ENCODE data around the gene CAV1. TPM values are rescaled to one million over a fixed set of nuclear protein-coding genes. Genes with fewer than 3 reads are reported as not detected.
A peak's percentile ranks its signal among the peaks of the same experiment; 100 is the strongest.
"Not testable (repeated sequence)": the region's sequence is repeated elsewhere in the genome, so short reads cannot be mapped to it uniquely, and the experiment has no call there.

The CAV1 gene
- total RNA-seq, 1 experiment from 2014 or later: 168 TPM

GRCh38 chr7:116576350-116577319 lies 51.8 kb downstream of the CAV1 start:
- no peak for DNase-seq (ENCODE audit: extremely low read depth, low read depth)

DNA sequence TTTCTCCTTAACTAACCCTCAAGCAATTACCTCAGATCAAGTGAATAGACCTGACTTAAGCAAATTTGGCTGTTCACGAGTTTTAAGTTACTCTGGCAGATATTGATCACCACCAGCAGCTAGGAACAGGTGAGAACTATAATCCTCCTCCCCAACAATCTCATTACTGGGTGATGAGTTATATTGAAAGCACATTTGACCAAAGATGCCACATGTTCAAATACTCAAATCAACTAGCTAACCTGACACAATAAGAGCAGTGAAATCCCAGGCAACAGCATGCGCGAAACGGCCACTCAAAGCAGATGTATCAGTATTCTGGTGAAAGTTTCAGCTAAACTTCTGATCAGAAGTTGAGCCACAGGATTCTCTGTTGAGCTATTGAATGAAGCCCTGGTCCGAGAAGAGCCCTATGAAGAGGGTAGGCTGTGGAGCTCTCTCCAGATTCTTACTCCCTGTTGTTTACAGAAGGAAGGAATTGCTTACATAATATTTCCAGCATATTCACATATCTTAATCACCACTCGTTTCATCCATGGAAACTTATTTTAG lies 52.6 kb downstream of the CAV1 start:
- DNase-seq (ENCODE audit: extremely low read depth, low read depth): no peak

DNA sequence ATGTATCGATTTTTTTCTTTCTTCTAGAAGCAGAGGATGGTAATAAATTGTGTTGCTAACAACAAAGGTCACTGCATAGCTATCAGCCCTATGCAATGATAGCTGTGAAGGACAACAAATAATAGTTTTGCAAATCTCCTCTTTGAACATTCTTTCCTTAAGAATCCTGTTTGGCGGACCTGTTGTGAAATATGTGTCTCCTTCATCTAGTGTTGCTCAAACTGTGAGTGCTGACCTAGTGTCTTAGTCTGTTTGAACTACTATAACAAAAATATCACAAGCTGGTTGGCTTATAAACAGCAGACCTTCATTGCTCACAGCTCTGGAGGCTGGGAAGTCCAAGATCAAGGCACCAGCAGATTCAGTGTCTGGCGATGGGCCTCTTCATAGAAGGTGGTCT lies 53.7 kb downstream of the CAV1 start:
- no peak for DNase-seq (ENCODE audit: extremely low read depth, low read depth)

GRCh38 chr7:116579322-116579721 lies 54.5 kb downstream of the CAV1 start:
- no peak for DNase-seq (ENCODE audit: extremely low read depth, low read depth)

- no peak for DNase-seq (ENCODE audit: extremely low read depth, low read depth)
Measured at GRCh38 chr7:116579835-116580234, 55.0 kb downstream of the CAV1 start.

- peak; percentile 43 for DNase-seq (ENCODE audit: extremely low read depth, low read depth)
Measured at GRCh38 chr7:116582164-116582732, 57.4 kb downstream of the CAV1 start.

- peak; percentile 95 for DNase-seq (ENCODE audit: extremely low read depth, low read depth)
Measured at GRCh38 chr7:116582806-116583444, 58.1 kb downstream of the CAV1 start.

GRCh38 chr7:116583653-116584052 lies 58.8 kb downstream of the CAV1 start:
- no peak for DNase-seq (ENCODE audit: extremely low read depth, low read depth)

DNA sequence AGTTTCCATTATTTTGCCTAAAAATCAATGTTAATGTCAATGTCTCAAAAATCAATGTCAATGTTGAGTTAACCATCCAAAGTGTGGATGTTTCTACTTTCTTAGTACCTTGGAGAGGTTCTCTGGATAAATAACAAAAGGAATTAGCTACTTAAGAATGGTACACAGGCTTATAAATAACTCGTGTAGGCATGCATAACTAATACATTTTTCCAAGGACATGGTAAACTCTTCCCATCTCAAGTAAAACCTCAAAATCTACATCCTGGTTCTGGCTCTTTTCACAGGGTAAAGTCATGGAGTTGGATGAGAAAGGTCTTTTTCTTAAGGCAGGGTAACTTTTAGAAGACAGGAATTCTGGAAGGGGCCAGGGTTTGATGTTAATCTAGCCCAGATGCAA lies 59.9 kb downstream of the CAV1 start:
- DNase-seq (ENCODE audit: extremely low read depth, low read depth): no peak

GRCh38 chr7:116585392-116585791 lies 60.6 kb downstream of the CAV1 start:
- DNase-seq (ENCODE audit: extremely low read depth, low read depth): no peak

DNA sequence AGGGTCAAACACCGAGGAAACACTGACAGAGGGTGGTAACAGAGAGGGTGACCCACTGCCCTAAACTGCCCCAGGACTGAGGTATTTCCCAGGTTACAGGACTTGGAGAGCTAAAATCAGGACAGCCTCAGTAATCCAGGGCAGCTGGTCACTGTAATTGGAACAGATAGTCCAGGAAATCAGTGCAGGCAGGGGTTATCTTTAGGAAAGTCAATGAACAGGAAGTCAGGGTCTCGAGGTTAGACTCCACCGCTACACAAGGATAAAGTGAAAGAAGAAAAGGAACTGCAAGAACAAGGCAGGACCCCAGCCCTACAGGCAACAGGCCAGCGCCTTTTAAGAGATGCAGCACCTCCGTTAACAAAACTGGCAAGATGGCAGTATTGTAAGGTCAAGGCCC lies 61.1 kb downstream of the CAV1 start:
- no peak for DNase-seq (ENCODE audit: extremely low read depth, low read depth)

- DNase-seq (ENCODE audit: extremely low read depth, low read depth): not testable (repeated sequence)
Measured at GRCh38 chr7:116587200-116587599, 62.4 kb downstream of the CAV1 start.

DNA sequence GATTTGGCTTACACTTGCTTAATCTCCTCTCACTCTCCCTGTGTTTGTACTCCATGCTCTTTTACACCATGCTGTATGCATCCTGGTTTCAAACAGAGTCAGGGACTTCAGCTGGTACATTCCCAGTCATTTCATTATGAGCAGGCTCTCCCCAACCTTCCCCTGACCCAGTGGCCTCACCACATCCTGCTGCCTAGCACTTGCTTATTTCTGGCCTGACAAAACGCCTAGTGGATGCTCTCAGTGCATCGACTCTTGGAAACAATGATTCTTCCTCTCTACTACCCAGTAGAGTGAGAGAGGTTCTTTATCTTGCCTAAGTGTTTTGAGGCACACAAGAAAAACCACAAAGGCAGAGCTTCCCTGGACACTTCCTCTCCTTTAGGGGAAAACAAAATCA lies 63.4 kb downstream of the CAV1 start:
- DNase-seq (ENCODE audit: extremely low read depth, low read depth): no peak

GRCh38 chr7:116588641-116589594 lies 64.1 kb downstream of the CAV1 start:
- peak; percentile 72 for DNase-seq (ENCODE audit: extremely low read depth, low read depth)

DNA sequence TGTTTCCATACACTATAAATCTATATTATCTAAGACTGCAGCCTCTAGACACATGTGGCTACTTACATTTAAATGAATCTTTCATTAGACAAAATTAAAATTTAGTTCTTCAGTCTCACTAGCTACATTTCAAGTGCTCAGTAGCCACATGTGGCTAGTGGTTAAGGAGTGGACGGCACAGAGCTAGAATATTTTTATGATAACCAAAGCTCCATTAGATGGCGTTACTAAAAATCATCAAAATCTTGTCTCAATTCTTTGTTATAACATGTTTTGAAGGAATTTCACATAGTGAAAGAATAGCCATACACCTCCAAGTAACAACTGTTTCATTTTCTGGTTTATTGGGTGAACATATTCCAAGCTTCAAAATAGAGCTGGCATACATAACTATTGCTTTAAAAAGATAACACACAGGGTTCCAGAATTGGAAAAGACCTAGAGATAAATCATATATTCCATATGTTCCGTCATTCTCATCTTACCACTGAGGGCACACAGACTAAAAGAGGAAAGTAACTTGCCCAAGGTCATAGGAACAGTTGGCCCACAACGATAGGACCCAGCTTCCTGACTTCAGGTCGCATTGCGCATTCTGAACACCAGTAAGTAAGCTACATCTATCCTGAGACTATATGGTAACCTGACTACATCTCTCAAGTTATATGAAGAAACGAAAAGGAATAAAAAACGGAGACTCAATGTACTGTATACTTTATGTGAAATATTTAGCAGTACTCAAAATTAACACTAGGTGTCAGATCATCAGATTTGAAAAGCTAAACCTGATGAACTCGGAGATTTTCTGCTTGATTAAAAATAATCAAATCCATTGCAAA lies 66.6 kb downstream of the CAV1 start:
- DNase-seq (ENCODE audit: extremely low read depth, low read depth): no peak

DNA sequence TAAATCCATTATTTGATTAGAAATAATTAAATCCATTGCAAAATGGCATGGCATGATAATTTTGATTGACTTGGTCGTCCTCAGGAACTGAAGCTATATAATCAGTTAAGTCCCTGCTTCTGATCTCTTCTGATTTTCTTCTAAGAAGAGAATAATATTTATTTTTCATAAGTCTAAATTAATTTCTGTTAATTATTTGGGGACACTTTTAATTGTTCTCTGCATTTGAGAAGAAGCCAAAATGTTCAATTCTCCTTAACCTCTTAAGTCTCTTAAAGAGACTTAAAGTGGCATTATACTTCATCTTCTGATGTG lies 67.2 kb downstream of the CAV1 start:
- no peak for DNase-seq (ENCODE audit: extremely low read depth, low read depth)

GRCh38 chr7:116592445-116592844 lies 67.6 kb downstream of the CAV1 start:
- DNase-seq (ENCODE audit: extremely low read depth, low read depth): no peak

DNA sequence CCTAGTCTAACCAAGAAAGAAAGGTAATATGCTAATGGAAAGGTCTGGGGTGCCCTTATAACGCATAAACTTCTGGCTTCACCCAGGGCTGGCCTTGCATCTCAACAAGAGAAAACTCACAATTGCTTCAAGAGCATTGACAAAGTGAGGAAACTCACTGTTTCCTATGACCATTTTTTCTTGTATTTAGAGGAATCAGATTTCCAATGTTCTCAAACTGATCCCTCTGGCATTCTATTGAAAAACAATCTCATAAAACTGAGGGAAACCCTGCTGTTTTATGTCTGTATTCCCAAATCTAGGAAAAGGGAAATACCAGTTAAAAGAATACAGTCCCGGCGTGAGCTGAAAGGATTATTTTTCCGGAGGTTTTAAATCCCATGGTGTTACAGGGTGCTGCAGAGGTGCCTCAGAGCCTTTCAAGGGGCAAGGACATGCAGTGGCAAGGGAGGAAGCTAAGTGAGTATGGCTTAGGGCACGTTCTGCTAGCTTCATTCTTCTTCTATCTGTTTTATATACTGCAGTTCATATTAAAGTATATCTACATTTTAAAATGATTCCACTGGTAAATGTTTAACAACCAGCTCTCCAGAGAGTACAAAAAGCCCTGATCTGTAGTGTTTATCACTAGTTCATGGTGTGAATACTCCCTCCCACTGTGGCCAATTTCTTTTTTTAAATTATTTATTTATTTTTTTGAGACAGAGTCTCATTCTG lies 68.7 kb downstream of the CAV1 start:
- DNase-seq (ENCODE audit: extremely low read depth, low read depth): no peak

GRCh38 chr7:116595063-116595462 lies 70.2 kb downstream of the CAV1 start:
- no peak for DNase-seq (ENCODE audit: extremely low read depth, low read depth)

All from NCI-H460 (cell line).